Effector memory CD4-positive, alpha-beta T cell (primary cell): ENCODE results near the gene RGS19.

Source experiments
- DNase-seq, 3 donors: peaks; one replicate each; pipeline ENCODE4 v3.0.0-alpha.2; 2020
- H3K27ac ChIP-seq: 2 replicates; pipeline ENCODE4 v1.7.0; 2013; ENCODE audit warnings: mild to moderate bottlenecking, low read length, moderate library complexity; ENCODE audit not compliant: insufficient read depth, poor library complexity, severe bottlenecking
- H3K27me3 ChIP-seq: replicated peaks from 2 replicates; pipeline ENCODE4 v1.7.0; 2013; ENCODE audit warnings: mild to moderate bottlenecking, low read length; ENCODE audit not compliant: insufficient read depth, control insufficient read depth, poor library complexity, severe bottlenecking
- H3K36me3 ChIP-seq: 2 replicates; pipeline ENCODE4 v1.7.0; 2013; ENCODE audit warnings: mild to moderate bottlenecking, low read length, moderate library complexity; ENCODE audit not compliant: control insufficient read depth, insufficient read depth
- H3K4me1 ChIP-seq: 2 replicates; pipeline ENCODE4 v1.7.0; 2013; ENCODE audit warnings: low read length, mild to moderate bottlenecking; ENCODE audit not compliant: control insufficient read depth, insufficient read depth, poor library complexity, severe bottlenecking
- H3K4me3 ChIP-seq: 2 replicates; pipeline ENCODE4 v1.7.0; 2013; ENCODE audit warnings: low read length, low read depth, mild to moderate bottlenecking; ENCODE audit not compliant: insufficient read depth, poor library complexity, severe bottlenecking
- H3K9me3 ChIP-seq: 2 replicates; pipeline ENCODE4 v1.7.0; 2013; ENCODE audit warnings: mild to moderate bottlenecking, low read length, moderate library complexity; ENCODE audit not compliant: control insufficient read depth

RGS19 gene

GRCh38 chr20:64041781-64042053 lies 37.6 kb downstream of the RGS19 start:
- DNase-seq = no peak
- Histone ChIP-seq H3K4me3 (peak overlapping the region; percentile 69), H3K36me3 (no peaks in the 10 kb centered on the region), H3K9me3 (no peaks in the 10 kb centered on the region), H3K4me1 (peaks cover 52% of the 10 kb centered on the region), H3K27me3 (no peaks in the 10 kb centered on the region), H3K27ac (peak overlapping the region; percentile 55)

GRCh38 chr20:64041040-64041780 lies 38.1 kb downstream of the RGS19 start:
- DNase-seq = no peak
- Histone ChIP-seq H3K36me3 (no peaks in the 10 kb centered on the region), H3K27ac (no peak overlapping the region), H3K9me3 (no peaks in the 10 kb centered on the region), H3K4me1 (peaks cover 57% of the 10 kb centered on the region), H3K27me3 (no peaks in the 10 kb centered on the region), H3K4me3 (peak overlapping the region; percentile 69)

GRCh38 chr20:64040231-64041039 lies 38.9 kb downstream of the RGS19 start:
- Histone ChIP-seq H3K36me3 (no peaks in the 10 kb centered on the region), H3K27ac (no peak overlapping the region), H3K4me3 (no peak overlapping the region), H3K27me3 (no peaks in the 10 kb centered on the region), H3K4me1 (peaks cover 63% of the 10 kb centered on the region), H3K9me3 (no peaks in the 10 kb centered on the region)
- DNase-seq = no peak

GRCh38 chr20:64039293-64040160 lies 39.8 kb downstream of the RGS19 start:
- no peak for DNase-seq
- no peaks in the 10 kb centered on the region for H3K27me3 ChIP-seq
- peak overlapping the region; percentile 66 for H3K4me3 ChIP-seq
- no peaks in the 10 kb centered on the region for H3K9me3 ChIP-seq
- peaks cover 72% of the 10 kb centered on the region for H3K4me1 ChIP-seq
- no peaks in the 10 kb centered on the region for H3K36me3 ChIP-seq
- peak overlapping the region; percentile 35 for H3K27ac ChIP-seq

- Histone ChIP-seq H3K27ac (peak overlapping the region; percentile 35), H3K36me3 (peaks cover 4% of the 10 kb centered on the region), H3K9me3 (no peaks in the 10 kb centered on the region), H3K27me3 (no peaks in the 10 kb centered on the region), H3K4me1 (peaks cover 79% of the 10 kb centered on the region), H3K4me3 (peak overlapping the region; percentile 66)
- DNase-seq = peak; percentile 52 to 62 (median 53)
Observed at GRCh38 chr20:64038565-64039292, 40.6 kb downstream of the RGS19 start.

- Histone ChIP-seq H3K36me3 (peaks cover 5% of the 10 kb centered on the region), H3K27me3 (no peaks in the 10 kb centered on the region), H3K27ac (peak overlapping the region; percentile 35), H3K4me1 (peaks cover 79% of the 10 kb centered on the region), H3K4me3 (peak overlapping the region; percentile 66), H3K9me3 (no peaks in the 10 kb centered on the region)
- no peak for DNase-seq
Observed at GRCh38 chr20:64038224-64038564, 41.1 kb downstream of the RGS19 start.

GRCh38 chr20:64037498-64038213 lies 41.7 kb downstream of the RGS19 start:
- H3K27me3 ChIP-seq = no peaks in the 10 kb centered on the region
- H3K9me3 ChIP-seq = no peaks in the 10 kb centered on the region
- peaks cover 6% of the 10 kb centered on the region for H3K36me3 ChIP-seq
- peak overlapping the region; percentile 32 for H3K27ac ChIP-seq
- DNase-seq = no peak
- peak overlapping the region; percentile 66 for H3K4me3 ChIP-seq
- H3K4me1 ChIP-seq = peaks cover 79% of the 10 kb centered on the region

- DNase-seq = no peak
- Histone ChIP-seq H3K36me3 (peaks cover 11% of the 10 kb centered on the region), H3K4me3 (no peak overlapping the region), H3K4me1 (peaks cover 77% of the 10 kb centered on the region), H3K27me3 (no peaks in the 10 kb centered on the region), H3K9me3 (no peaks in the 10 kb centered on the region), H3K27ac (peak overlapping the region; percentile 32)
Observed at GRCh38 chr20:64037199-64037497, 42.2 kb downstream of the RGS19 start.
